Colonic mucosa (tissue), 4 donors: ENCODE measurements around the gene CDC40. TPM values are rescaled to one million over a fixed set of nuclear protein-coding genes. Genes with fewer than 3 reads are reported as not detected.

ENCODE experiments used
- DNase-seq: peaks from one replicate; pipeline ENCODE4 v3.0.0-alpha.2; 2020
- H3K27ac ChIP-seq: fragments of 200-600 bp; one replicate; pipeline ENCODE4 v1.8.0; 2021
- H3K27me3 ChIP-seq: fragments of 200-600 bp; one replicate; pipeline ENCODE4 v1.8.0; 2021
- H3K36me3 ChIP-seq: fragments of 200-600 bp; one replicate; pipeline ENCODE4 v1.8.0; 2021
- H3K4me1 ChIP-seq: fragments of 200-600 bp; one replicate; pipeline ENCODE4 v1.8.0; 2021; ENCODE audit warnings: mild to moderate bottlenecking
- H3K4me3 ChIP-seq: fragments of 200-600 bp; one replicate; pipeline ENCODE4 v1.8.0; 2021
- H3K9ac ChIP-seq, 2 donors: one replicate each; pipeline ENCODE4 v1.7.0; 2013; ENCODE audit warnings: control low read depth in 2 of 2, low read depth in 2 of 2, low read length in 2 of 2
- H3K9me3 ChIP-seq: fragments of 200-600 bp; one replicate; pipeline ENCODE4 v1.8.0; 2021
- CTCF ChIP-seq: fragments of 200-600 bp; IDR thresholded peaks from one replicate; pipeline ENCODE4 v1.8.0; 2022; ENCODE audit warnings: antibody characterized with exemption, mild to moderate bottlenecking
- intact Hi-C: fragments of 100-400 bp; cut with DNase I; formaldehyde crosslinking; loops from one replicate; pipeline ENCODE4 v1.14.1; 2022
- total RNA-seq, 2 donors: library from RNA; stranded (reverse); fragmentation: NEBNext Ultra II Directional in 1 of 2; extraction: Animal tissue kit (Norgen Biotek cat#: 25700) in 1 of 2; gene quantifications; one replicate each; pipeline ENCODE4 v1.2.1, GENCODE V29; 2021
- donor health status: healthy.
- donor health status: DM: no; HTN: no; CAD: no.
- donor health status: DM: no; HTN: no; CAD: no.

CDC40 gene
- total RNA-seq, 2 donors from 2014 or later, result 18.6 to 22.0 TPM

GRCh38 chr6:110277100-110277665 is 97.0 kb downstream of the CDC40 start:
- Histone ChIP-seq H3K4me1 (no peaks in the 10 kb centered on the region), H3K9ac (no peak overlapping the region), H3K36me3 (no peaks in the 10 kb centered on the region), H3K27ac (no peak overlapping the region), H3K27me3 (no peaks in the 10 kb centered on the region), H3K9me3 (no peaks in the 10 kb centered on the region), H3K4me3 (no peak overlapping the region)
- no peak for DNase-seq
- no peak for TF ChIP-seq CTCF
- intact Hi-C loops, result no loop called here

Other genes starting within 250 kb of the CDC40 start
- not detected for gene GPR6, start 202.1 kb upstream of the CDC40 start, total RNA-seq
- 1 to 10 TPM; 2.2 to 4.8 TPM for gene WASF1, start 757 bp upstream of the CDC40 start, total RNA-seq
- gene METTL24, start 177.9 kb downstream of the CDC40 start, total RNA-seq, result 1 to 10 TPM in 1 of 2 donors, under 1 TPM in 1; 0.54 to 3.5 TPM
- 1 to 10 TPM; 2.0 to 2.3 TPM for gene DDO, start 235.1 kb downstream of the CDC40 start, total RNA-seq